Muscle of leg (tissue), 9 donors: Measurements from ENCODE around the gene STIL. TPM values are rescaled to one million over a fixed set of nuclear protein-coding genes. Genes with fewer than 3 reads are reported as not detected.

Experiments
- polyA plus RNA-seq, 8 donors: library from polyadenylated mRNA; unstranded; fragments of 120-200 nt; gene quantifications; one replicate each; pipeline versions ENCODE4 v1.2.1 to v1.2.3, GENCODE V29; 2013; ENCODE audit warnings: inconsistent platforms in 1 of 8, low replicate concordance in 1 of 8; ENCODE audit not compliant: insufficient read length in 8 of 8, insufficient read depth in 1 of 8
- total RNA-seq: library from RNA; stranded (reverse); fragments of 120-200 nt; gene quantifications from one replicate; pipeline ENCODE4 v1.2.4, GENCODE V29; 2013

The STIL gene
- total and polyA plus RNA-seq, 9 donors, result 3.6 to 6.0 (median 4.8) TPM

Other genes with a start within 250 kb of the STIL start
- 0.18 TPM for gene CYP4Z1, start 246.9 kb downstream of the STIL start, total RNA-seq
- under 1 TPM in 5 of 8 donors, not detected in 3; 0.07 to 0.19 (median 0.15) TPM for gene CYP4Z1, start 246.9 kb downstream of the STIL start, polyA plus RNA-seq
- gene CYP4A22, start 176.7 kb downstream of the STIL start, total RNA-seq, result not detected
- under 1 TPM in 3 of 8 donors, not detected in 5; 0.07 to 0.20 (median 0.14) TPM for gene CYP4A22, start 176.7 kb downstream of the STIL start, polyA plus RNA-seq
- gene PDZK1IP1, start 124.1 kb downstream of the STIL start, total RNA-seq, result 0.09 TPM
- under 1 TPM in 6 of 8 donors, not detected in 2; 0.18 to 0.41 (median 0.25) TPM for gene PDZK1IP1, start 124.1 kb downstream of the STIL start, polyA plus RNA-seq
- gene TAL1, start 81.9 kb downstream of the STIL start, total RNA-seq, result 3.0 TPM
- 1 to 10 TPM; 2.2 to 3.9 (median 3.3) TPM for gene TAL1, start 81.9 kb downstream of the STIL start, polyA plus RNA-seq
- gene CMPK1, start 19.6 kb upstream of the STIL start, total RNA-seq, result 59.1 TPM
- gene CMPK1, start 19.6 kb upstream of the STIL start, polyA plus RNA-seq, result 10 to 100 TPM; 52.2 to 77.6 (median 70.1) TPM
- not detected for gene FOXE3, start 102.1 kb upstream of the STIL start, total RNA-seq
- under 1 TPM in 6 of 8 donors, not detected in 2; 0.05 to 0.20 (median 0.09) TPM for gene FOXE3, start 102.1 kb upstream of the STIL start, polyA plus RNA-seq
- 0.22 TPM for gene FOXD2, start 123.9 kb upstream of the STIL start, total RNA-seq
- under 1 TPM; 0.14 to 0.64 (median 0.29) TPM for gene FOXD2, start 123.9 kb upstream of the STIL start, polyA plus RNA-seq